ENCODE data around the gene KCNQ1.

The KCNQ1 gene

DNA sequence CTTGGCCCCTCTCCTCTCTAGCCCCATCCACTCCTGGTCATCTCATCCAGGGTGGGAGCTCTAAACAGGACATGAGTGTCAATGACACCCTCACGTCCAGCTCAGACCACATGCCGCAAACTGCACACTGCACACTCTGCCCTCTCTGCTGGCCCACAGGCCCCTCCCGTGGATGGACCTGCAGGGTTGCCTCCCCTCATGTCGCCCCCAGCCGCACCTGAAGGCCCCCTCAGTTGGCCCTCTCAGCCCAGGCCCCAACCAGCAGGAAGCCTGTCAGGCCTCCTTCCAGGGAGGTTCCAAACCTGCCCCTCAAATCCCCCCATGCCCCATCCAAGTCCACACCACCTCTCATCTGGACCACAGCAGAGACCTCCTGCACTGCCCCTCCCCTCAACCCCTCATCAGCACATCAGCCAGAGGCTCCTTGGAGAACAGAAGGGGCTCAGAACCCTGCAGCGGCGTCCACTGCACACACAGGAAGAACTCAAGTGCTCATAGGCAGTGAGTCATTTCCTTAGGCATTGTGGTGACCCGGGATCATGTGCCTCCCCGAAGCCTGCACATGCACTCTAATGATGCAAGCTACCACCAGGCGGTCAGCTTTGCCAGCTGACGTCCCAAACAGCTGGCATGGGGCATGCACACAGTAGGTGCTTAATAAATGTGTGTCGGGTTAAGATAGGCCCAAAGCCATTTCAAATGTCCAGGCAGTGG is 453.7 kb downstream of the KCNQ1 start:
- DNase-seq = no peak

All from NCI-H1092 treated with DMSO at 0.1 percent for 48 hours (cell line).